ENCODE results near the gene PDLIM3.

PDLIM3 gene

DNA sequence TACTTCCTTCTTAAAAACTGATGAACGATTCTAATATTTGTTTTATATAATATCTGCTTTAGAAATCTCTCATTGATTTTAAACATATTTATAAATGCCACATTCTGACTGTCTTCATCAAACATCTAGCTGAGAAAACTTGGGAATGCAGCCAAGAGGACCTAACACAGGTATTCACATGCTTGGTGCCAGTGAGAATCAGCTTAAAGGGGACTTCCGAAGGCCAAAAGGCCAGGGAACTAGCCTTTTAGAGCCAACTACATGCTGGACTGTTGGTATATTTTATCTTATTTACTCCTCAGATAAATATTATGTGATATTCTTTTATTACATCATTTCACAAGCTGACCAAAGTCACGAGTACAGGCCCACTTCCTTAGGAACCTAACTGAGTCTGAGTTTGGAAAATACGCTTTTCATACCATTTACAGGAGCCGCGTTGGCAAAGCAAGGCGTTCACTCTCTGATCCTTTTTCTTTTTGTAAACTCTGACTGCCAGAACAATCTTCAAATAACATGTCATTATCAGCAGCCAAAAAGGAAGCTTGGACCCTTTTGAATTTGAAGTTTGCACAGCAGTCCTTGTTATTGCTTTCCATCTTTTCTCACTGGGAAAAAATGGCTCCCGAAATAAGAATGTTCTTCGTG, 41.1 kb upstream of the PDLIM3 start:
- TF ChIP-seq, protein P1, sequence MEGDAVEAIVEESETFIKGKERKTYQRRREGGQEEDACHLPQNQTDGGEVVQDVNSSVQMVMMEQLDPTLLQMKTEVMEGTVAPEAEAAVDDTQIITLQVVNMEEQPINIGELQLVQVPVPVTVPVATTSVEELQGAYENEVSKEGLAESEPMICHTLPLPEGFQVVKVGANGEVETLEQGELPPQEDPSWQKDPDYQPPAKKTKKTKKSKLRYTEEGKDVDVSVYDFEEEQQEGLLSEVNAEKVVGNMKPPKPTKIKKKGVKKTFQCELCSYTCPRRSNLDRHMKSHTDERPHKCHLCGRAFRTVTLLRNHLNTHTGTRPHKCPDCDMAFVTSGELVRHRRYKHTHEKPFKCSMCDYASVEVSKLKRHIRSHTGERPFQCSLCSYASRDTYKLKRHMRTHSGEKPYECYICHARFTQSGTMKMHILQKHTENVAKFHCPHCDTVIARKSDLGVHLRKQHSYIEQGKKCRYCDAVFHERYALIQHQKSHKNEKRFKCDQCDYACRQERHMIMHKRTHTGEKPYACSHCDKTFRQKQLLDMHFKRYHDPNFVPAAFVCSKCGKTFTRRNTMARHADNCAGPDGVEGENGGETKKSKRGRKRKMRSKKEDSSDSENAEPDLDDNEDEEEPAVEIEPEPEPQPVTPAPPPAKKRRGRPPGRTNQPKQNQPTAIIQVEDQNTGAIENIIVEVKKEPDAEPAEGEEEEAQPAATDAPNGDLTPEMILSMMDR (IDR thresholded peaks at IDR 0.05; ENCODE audit: insufficient read depth, missing control alignments) = no peak
- FAIRE-seq (no peak), DNase-seq (ENCODE audit: insufficient read length, low spot score) (no peak)

DNA sequence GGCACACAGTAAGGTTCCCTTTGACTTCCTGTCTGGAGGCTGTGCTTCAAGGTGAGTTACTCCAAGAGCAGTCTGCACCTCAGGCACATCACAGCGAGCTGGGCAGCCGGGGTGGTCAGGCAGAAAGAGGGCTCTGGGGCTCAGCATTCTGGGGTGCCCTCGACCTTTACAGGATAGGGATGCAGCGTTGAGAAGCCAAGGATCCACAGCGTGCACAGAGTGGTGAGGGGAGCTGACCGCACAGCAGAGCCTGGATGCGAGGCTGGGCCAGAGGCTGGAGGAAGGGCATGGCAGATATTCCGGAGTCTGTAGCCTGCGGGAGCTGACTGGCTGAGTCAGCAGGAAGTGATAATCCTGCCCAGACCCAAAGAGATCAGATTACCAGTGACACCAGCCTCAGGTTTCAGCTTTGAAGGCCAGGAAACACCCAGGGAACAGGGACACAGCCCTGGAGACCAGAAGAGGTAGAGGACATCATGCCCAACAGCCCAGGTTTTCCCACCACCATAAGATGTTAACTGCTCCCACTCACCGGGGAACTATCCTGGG, 38.4 kb upstream of the PDLIM3 start:
- peak; percentile 81 for FAIRE-seq
- TF ChIP-seq, protein P1 (IDR thresholded peaks at IDR 0.05; ENCODE audit: insufficient read depth, missing control alignments) = no peak
- no peak for DNase-seq (ENCODE audit: insufficient read length, low spot score)

DNA sequence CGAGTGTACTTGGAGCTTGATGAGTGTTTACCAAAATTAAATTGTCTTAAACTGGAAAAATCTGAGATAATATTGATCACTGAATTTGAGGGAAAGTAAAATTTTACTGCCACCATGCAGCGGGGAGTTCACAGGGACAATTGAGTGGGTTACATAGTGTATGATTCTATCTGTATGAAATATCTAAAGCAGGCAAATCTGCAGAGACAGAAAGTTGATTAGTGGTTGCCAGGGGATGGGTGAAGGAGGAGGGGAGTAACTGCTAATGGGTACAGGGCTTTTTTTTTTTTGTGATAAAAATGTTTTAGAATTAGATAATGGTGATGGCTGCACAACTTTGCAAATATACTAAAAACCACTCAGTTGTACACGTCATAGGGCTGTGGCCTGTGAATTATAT, 35.4 kb upstream of the PDLIM3 start:
- DNase-seq (ENCODE audit: insufficient read length, low spot score) = no peak
- TF ChIP-seq, protein P1 (IDR thresholded peaks at IDR 0.05; ENCODE audit: insufficient read depth, missing control alignments) = no peak
- no peak for FAIRE-seq

DNA sequence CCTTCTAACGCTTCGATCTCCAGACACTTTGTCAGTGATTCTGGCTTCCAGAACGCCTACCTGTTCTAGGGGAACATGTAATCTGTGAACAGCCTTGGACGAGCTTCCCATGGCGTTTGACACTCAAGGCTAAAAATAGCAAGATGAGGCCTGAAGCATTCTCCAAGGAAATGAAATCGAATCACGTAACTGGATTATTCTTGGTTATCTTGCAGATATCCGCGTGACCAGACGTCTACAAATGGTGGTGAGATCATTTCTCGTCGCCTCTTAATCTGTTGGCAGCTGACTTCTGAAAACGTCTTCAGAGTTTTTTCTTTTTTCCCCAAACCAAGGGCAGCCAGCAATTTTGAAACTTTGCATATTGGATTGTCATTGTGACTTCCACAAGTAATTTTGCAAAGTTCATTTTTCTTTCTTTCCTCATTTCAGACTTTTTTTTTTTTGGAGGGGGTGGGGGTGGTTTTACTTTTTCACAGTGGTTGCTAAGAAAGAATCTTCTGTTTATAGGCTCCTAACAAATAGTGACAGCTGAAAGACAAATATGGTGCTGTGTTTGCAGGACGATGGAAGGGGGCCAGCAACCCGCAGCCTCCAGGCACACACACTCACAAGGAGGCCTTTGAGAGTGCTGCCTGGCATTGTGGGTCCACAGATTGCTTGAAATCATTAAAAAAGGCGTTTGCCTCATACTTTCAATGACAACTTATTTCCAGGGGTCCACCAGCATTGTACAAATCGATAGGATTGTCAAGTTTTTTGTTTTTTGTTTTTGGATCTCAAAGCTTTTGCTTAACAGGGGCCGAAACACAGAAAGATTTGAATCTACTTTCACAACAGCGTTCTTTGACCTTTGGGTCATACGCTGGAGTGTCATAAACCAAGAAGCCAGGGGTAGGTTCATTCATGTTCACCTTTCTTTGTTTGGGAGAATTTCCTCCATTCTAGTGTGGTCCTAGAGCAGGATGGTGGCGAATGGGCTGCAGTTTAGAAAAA, 32.4 kb upstream of the PDLIM3 start:
- TF ChIP-seq, protein P1 (IDR thresholded peaks at IDR 0.05; ENCODE audit: insufficient read depth, missing control alignments) = no peak
- DNase-seq (ENCODE audit: insufficient read length, low spot score) (no peak), FAIRE-seq (no peak)

DNA sequence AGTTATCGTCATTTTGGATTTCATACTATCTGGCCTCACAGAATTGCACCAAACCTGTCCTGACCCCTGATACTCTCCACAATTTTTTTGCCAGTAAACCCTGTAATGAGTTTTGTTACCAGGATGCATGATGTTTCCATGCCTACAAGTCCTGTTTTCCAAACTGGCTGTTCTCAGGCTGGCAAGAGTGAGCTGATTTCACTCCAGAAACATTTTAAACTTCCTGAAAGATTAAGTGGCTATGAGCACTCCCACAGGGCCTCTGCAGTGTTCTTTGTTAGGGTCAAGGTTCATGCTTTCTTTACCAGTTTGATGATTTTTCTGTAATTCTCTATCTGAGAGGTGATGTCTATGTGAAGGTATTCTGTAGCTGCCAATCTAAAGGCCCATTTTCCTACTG, 31.7 kb upstream of the PDLIM3 start:
- TF ChIP-seq, protein P1 (IDR thresholded peaks at IDR 0.05; ENCODE audit: insufficient read depth, missing control alignments) = no peak
- FAIRE-seq (no peak), DNase-seq (ENCODE audit: insufficient read length, low spot score) (no peak)

DNA sequence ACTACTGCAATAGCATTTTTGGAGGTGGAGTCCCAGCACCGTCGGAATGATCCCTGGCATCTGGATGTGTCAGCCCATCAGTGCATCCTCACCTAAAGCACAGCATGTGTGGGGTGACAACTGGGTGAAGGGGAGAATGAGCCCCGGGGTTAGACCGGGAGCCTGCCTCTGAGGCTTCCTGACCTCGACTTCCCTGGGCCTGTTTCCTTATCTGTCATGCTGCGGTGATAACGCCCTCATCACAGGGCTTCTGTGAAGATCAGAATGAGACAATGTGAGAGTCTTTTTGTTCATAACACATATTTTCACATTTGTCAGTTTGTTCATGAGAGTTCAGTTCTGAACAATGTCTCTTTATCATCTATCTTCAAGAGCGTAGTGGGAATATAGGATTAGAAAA, 31.1 kb upstream of the PDLIM3 start:
- FAIRE-seq = no peak
- no peak for DNase-seq (ENCODE audit: insufficient read length, low spot score)
- TF ChIP-seq, protein P1 (IDR thresholded peaks at IDR 0.05; ENCODE audit: insufficient read depth, missing control alignments) = no peak
